Left forelimb (tissue), 1 donor: ENCODE results near the gene HNRNPAB.
"Not testable (repeated sequence)": the region's sequence is repeated elsewhere in the genome, so short reads cannot be mapped to it uniquely, and the experiment has no call there.

Experiments
- DNase-seq: peaks from one replicate; pipeline ENCODE4 v3.0.0-alpha.2; 2018; ENCODE audit warnings: low spot score

HNRNPAB gene

GRCh38 chr5:178245389-178245788 is 41.1 kb downstream of the HNRNPAB start:
- no peak for DNase-seq

GRCh38 chr5:178246624-178247279 is 42.4 kb downstream of the HNRNPAB start:
- no peak for DNase-seq

GRCh38 chr5:178247481-178248456 is 43.4 kb downstream of the HNRNPAB start:
- DNase-seq = no peak

- no peak for DNase-seq
Measured at GRCh38 chr5:178248750-178249149, 44.4 kb downstream of the HNRNPAB start.

GRCh38 chr5:178249191-178249989 is 45.1 kb downstream of the HNRNPAB start:
- no peak for DNase-seq

- no peak for DNase-seq
Measured at GRCh38 chr5:178250263-178250662, 45.9 kb downstream of the HNRNPAB start.

- DNase-seq = no peak
Measured at GRCh38 chr5:178252258-178252657, 47.9 kb downstream of the HNRNPAB start.

- not testable (repeated sequence) for DNase-seq
Measured at GRCh38 chr5:178253632-178254031, 49.3 kb downstream of the HNRNPAB start.

- no peak for DNase-seq
Measured at GRCh38 chr5:178256746-178257145, 52.4 kb downstream of the HNRNPAB start.

- DNase-seq = no peak
Measured at GRCh38 chr5:178257650-178258049, 53.3 kb downstream of the HNRNPAB start.

- no peak for DNase-seq
Measured at GRCh38 chr5:178259623-178260536, 55.5 kb downstream of the HNRNPAB start.
